Ishikawa (cell line): ENCODE measurements around the gene PDE4D.
A peak's percentile ranks its signal among the peaks of the same experiment; 100 is the strongest.

Experiments used
- CEBPB ChIP-seq: IDR thresholded peaks from 2 replicates; pipeline ENCODE4 v1.6.1; 2012
- CREB1 ChIP-seq: IDR thresholded peaks from 2 replicates; pipeline ENCODE4 v1.6.1; 2012; ENCODE audit warnings: low read depth
- EGR1 ChIP-seq: IDR thresholded peaks from 2 replicates; pipeline ENCODE4 v1.6.1; 2012
- EP300 ChIP-seq: IDR thresholded peaks from 2 replicates; pipeline ENCODE4 v1.6.1; 2012; ENCODE audit warnings: borderline replicate concordance
- FOXM1 ChIP-seq: IDR thresholded peaks from 2 replicates; pipeline ENCODE4 v1.6.1; 2012; ENCODE audit warnings: low read depth, borderline replicate concordance
- NFIC ChIP-seq: IDR thresholded peaks from 2 replicates; pipeline ENCODE4 v1.6.1; 2012
- RAD21 ChIP-seq: IDR thresholded peaks from 2 replicates; pipeline ENCODE4 v1.6.1; 2012; ENCODE audit warnings: low read depth
- TCF12 ChIP-seq: IDR thresholded peaks from 2 replicates; pipeline ENCODE4 v1.6.1; 2012; ENCODE audit warnings: low read depth
- TEAD4 ChIP-seq: IDR thresholded peaks from 2 replicates; pipeline ENCODE4 v1.6.1; 2012
- USF1 ChIP-seq: IDR thresholded peaks from 2 replicates; pipeline ENCODE4 v1.6.1; 2012
- YY1 ChIP-seq: IDR thresholded peaks from 2 replicates; pipeline ENCODE4 v1.6.1; 2012; ENCODE audit warnings: low read depth
- ZBTB7A ChIP-seq: IDR thresholded peaks from 2 replicates; pipeline ENCODE4 v1.6.1; 2012; ENCODE audit warnings: low read depth
- TF ChIP-seq, protein P1 (sequence below): IDR thresholded peaks from 2 replicates; pipeline ENCODE4 v1.6.1; 2012; ENCODE audit warnings: low read depth, mild to moderate bottlenecking
- TF ChIP-seq, protein P2 (sequence below): IDR thresholded peaks from 2 replicates; pipeline ENCODE4 v1.6.1; 2012

The PDE4D gene

GRCh38 chr5:59800347-59800893, 93.1 kb downstream of the PDE4D start:
- TF ChIP-seq EP300 (no peak), YY1 (no peak), USF1 (no peak), ZBTB7A (no peak), CREB1 (no peak), CEBPB (no peak), TCF12 (no peak), FOXM1 (no peak), EGR1 (no peak)
- TF ChIP-seq, protein P1, sequence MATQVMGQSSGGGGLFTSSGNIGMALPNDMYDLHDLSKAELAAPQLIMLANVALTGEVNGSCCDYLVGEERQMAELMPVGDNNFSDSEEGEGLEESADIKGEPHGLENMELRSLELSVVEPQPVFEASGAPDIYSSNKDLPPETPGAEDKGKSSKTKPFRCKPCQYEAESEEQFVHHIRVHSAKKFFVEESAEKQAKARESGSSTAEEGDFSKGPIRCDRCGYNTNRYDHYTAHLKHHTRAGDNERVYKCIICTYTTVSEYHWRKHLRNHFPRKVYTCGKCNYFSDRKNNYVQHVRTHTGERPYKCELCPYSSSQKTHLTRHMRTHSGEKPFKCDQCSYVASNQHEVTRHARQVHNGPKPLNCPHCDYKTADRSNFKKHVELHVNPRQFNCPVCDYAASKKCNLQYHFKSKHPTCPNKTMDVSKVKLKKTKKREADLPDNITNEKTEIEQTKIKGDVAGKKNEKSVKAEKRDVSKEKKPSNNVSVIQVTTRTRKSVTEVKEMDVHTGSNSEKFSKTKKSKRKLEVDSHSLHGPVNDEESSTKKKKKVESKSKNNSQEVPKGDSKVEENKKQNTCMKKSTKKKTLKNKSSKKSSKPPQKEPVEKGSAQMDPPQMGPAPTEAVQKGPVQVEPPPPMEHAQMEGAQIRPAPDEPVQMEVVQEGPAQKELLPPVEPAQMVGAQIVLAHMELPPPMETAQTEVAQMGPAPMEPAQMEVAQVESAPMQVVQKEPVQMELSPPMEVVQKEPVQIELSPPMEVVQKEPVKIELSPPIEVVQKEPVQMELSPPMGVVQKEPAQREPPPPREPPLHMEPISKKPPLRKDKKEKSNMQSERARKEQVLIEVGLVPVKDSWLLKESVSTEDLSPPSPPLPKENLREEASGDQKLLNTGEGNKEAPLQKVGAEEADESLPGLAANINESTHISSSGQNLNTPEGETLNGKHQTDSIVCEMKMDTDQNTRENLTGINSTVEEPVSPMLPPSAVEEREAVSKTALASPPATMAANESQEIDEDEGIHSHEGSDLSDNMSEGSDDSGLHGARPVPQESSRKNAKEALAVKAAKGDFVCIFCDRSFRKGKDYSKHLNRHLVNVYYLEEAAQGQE: no peak
- TF ChIP-seq, protein P2, sequence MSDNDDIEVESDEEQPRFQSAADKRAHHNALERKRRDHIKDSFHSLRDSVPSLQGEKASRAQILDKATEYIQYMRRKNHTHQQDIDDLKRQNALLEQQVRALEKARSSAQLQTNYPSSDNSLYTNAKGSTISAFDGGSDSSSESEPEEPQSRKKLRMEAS: no peak

GRCh38 chr5:59799668-59800346, 93.7 kb downstream of the PDE4D start:
- peak; percentile 79 for TF ChIP-seq RAD21
- TF ChIP-seq, protein P2: no peak

DNA sequence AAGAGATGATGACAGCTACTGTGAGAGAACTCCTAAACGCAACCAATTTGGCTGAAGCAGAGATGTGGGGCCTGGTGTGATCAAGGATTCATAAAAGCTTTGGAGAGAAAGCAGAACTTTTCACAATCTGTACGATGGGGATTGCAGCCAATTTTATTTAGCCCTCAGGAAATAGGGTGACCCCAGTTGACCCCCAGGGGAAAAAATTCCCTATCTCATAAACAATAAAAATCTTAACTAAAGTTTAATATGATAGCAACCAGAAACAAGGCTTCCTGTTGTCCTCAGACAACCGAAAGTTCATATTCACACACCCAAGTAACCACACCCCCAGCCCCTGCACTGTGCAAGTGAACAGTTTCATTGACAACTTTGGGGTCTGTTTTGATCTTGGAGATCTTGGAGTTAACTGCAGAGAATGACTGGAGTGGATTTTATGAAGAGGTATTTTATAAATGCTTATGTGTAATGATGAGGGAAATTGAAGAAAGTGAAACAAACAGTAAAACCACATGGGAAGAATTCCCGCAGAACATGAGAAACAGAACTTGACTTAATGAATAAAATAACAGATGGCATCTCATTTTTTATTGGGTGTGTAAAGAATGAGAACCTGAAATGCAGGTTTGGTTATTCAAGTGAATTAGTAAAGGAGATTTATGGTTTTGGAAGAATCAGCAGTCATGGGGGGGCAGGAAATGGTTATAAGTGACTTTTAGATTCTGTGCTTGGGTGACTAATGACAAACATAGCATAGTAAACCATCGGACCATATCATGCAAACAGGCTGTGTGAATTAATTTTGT, 94.5 kb downstream of the PDE4D start:
- no peak for TF ChIP-seq CREB1
- TF ChIP-seq NFIC: peak; percentile 52; the same call in 1 of the 2 replicates
- TF ChIP-seq YY1: no peak
- TF ChIP-seq CEBPB: no peak
- peak; percentile 45; the same call in 1 of the 2 replicates for TF ChIP-seq TEAD4
- TF ChIP-seq TCF12: peak; percentile 62
- TF ChIP-seq EP300: peak; percentile 60; the same call in 1 of the 2 replicates
- no peak for TF ChIP-seq USF1

DNA sequence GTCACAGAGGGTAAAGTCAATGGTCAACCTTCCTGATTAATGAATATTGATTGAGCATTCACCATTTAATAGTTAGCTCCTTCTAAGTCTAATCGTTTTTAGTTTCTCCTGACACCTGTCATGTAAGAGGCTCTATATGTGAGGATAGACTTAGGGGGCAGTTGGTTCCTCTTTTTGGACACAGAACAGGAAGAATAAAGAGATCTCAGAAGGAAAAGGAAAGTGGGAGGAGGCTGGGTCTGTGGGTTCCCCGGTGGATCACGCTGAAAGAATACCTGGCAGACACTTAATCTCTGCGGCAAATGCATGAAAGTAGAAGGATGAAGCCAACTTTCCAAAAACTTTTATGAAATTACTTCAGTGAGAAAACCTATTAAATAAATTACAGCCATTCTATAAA, 98.4 kb downstream of the PDE4D start:
- no peak for TF ChIP-seq CREB1
- TF ChIP-seq RAD21: no peak
- TF ChIP-seq ZBTB7A: no peak
- no peak for TF ChIP-seq NFIC
- TF ChIP-seq FOXM1: no peak
- no peak for TF ChIP-seq CEBPB
- TF ChIP-seq TCF12: no peak
- TF ChIP-seq, protein P1: no peak

- TF ChIP-seq YY1 (no peak), NFIC (no peak), RAD21 (no peak), TEAD4 (no peak), USF1 (no peak), ZBTB7A (no peak), CREB1 (no peak)
- TF ChIP-seq, protein P1: no peak
- TF ChIP-seq, protein P2: no peak
Observed at GRCh38 chr5:59792983-59793585, 100.4 kb downstream of the PDE4D start.
